Endothelial cell of umbilical vein (primary cell): ENCODE measurements around the gene PRMT2. TPM values are rescaled to one million over a fixed set of nuclear protein-coding genes. Genes with fewer than 3 reads are reported as not detected.

Experiments
- BruUV-seq: library from RNA; stranded (reverse); fragments of 400-500 nt; replicated peaks from 2 replicates; lab custom pipeline; 2021; lab: Mats Ljungman, UMichigan
- CTCF ChIA-PET: fragments of 300-600, 350-600 bp; sonication (Branson Sonifier 250); formaldehyde crosslinking; loops from one replicate; lab custom pipeline; 2021; ENCODE audit warnings: antibody characterized with exemption, inconsistent platforms; lab: Charles Lee
- POLR2A ChIA-PET: fragments of 300-600, 350-600 bp; sonication (Branson Sonifier 250); formaldehyde crosslinking; loops from one replicate; lab custom pipeline; 2021; ENCODE audit warnings: antibody characterized with exemption, inconsistent platforms; lab: Charles Lee
- DNase-seq: peaks from one replicate; pipeline ENCODE4 v3.0.0-alpha.2; 2011; ENCODE audit warnings: low read depth, low spot score
- FAIRE-seq: peaks from 2 replicates; lab custom pipeline; 2011; peaks lifted over from hg19 to GRCh38; lab: Jason Lieb, UNC
- H2AFZ ChIP-seq: 2 replicates; pipeline ENCODE4 v1.6.0; 2012; ENCODE audit warnings: low read depth, low read length, control low read depth, inconsistent platforms
- H3K27ac ChIP-seq: 2 replicates; pipeline ENCODE4 v1.5.1; 2011; ENCODE audit warnings: low read depth, mild to moderate bottlenecking, control low read depth, low read length, moderate library complexity; ENCODE audit not compliant: insufficient read depth
- H3K27me3 ChIP-seq, 2 experiments: 2 replicates each; pipeline versions ENCODE4 v1.6.0 to v1.6.1; 2011; ENCODE audit warnings: low read length in 2 of 2, mixed read lengths in 1 of 2; ENCODE audit not compliant: control insufficient read depth in 2 of 2, insufficient read depth in 2 of 2
- H3K36me3 ChIP-seq, 2 experiments: 2 replicates in 1 of 2; 3 replicates in 1 of 2; pipeline ENCODE4 v1.5.1; 2011; ENCODE audit warnings: low read length in 2 of 2, mild to moderate bottlenecking in 1 of 2, moderate library complexity in 1 of 2; ENCODE audit not compliant: control insufficient read depth in 2 of 2, insufficient read depth in 2 of 2; ENCODE audit errors: extremely low read depth in 1 of 2
- H3K4me1 ChIP-seq: 3 replicates; pipeline ENCODE4 v1.5.1; 2011; ENCODE audit warnings: mild to moderate bottlenecking, low read length; ENCODE audit not compliant: control insufficient read depth, insufficient read depth; ENCODE audit errors: extremely low read depth
- H3K4me2 ChIP-seq: 2 replicates; pipeline ENCODE4 v1.6.1; 2011; ENCODE audit warnings: low read length, control low read depth, mixed read lengths; ENCODE audit not compliant: insufficient read depth
- H3K4me3 ChIP-seq, 3 experiments: fragments of 200-600 bp in 1 of 3; sonication (generic), shearing (Covaris generic) in 1 of 3; replicated peaks in 1 of 3; 2 replicates each; pipeline ENCODE4 v1.5.1; 2011 to 2016; ENCODE audit warnings: control low read depth in 3 of 3, low read length in 3 of 3, mild to moderate bottlenecking in 2 of 3, inconsistent platforms in 1 of 3, low read depth in 1 of 3, moderate library complexity in 1 of 3; ENCODE audit not compliant: insufficient read depth in 1 of 3
- H3K79me2 ChIP-seq: 2 replicates; pipeline ENCODE4 v1.6.0; 2012; ENCODE audit warnings: low read length, inconsistent platforms; ENCODE audit not compliant: control insufficient read depth, insufficient read depth
- H3K9ac ChIP-seq: replicated peaks from 2 replicates; pipeline ENCODE3; 2011; ENCODE audit warnings: low read length, control low read depth; ENCODE audit not compliant: insufficient read depth; ENCODE audit errors: extremely low read depth
- H3K9me1 ChIP-seq: replicated peaks from 3 replicates; pipeline ENCODE4 v1.6.0; 2011; ENCODE audit warnings: mild to moderate bottlenecking, low read length; ENCODE audit not compliant: control insufficient read depth, insufficient read depth; ENCODE audit errors: extremely low read depth
- H3K9me3 ChIP-seq: replicated peaks from 2 replicates; pipeline ENCODE4 v1.5.1; 2012; ENCODE audit warnings: low read length, inconsistent platforms; ENCODE audit not compliant: control insufficient read depth, insufficient read depth
- H4K20me1 ChIP-seq: replicated peaks from 2 replicates; pipeline ENCODE3; 2011; ENCODE audit warnings: mild to moderate bottlenecking, low read length; ENCODE audit not compliant: control insufficient read depth, insufficient read depth; ENCODE audit errors: extremely low read depth
- EZH2 ChIP-seq: IDR thresholded peaks from 2 replicates; pipeline ENCODE4 v1.6.1; 2012; ENCODE audit warnings: borderline replicate concordance, low read depth, mild to moderate bottlenecking, moderate library complexity, low read length, inconsistent platforms; ENCODE audit not compliant: severe bottlenecking
- FOS ChIP-seq: IDR thresholded peaks from 2 replicates; pipeline ENCODE4 v1.6.1; 2011; ENCODE audit warnings: mild to moderate bottlenecking, low read length, moderate library complexity, borderline replicate concordance; ENCODE audit not compliant: insufficient read depth
- GATA2 ChIP-seq: IDR thresholded peaks from 2 replicates; pipeline ENCODE4 v1.7.0; 2011; ENCODE audit warnings: low read depth, mild to moderate bottlenecking, moderate library complexity, mixed read lengths, low read length; ENCODE audit not compliant: insufficient read length, insufficient read depth
- JUN ChIP-seq: IDR thresholded peaks from 2 replicates; pipeline ENCODE4 v1.6.1; 2011; ENCODE audit warnings: borderline replicate concordance, low read depth; ENCODE audit not compliant: insufficient read length, insufficient read depth
- MYC ChIP-seq: IDR thresholded peaks from one replicate; pipeline ENCODE4 v1.6.1; 2011; ENCODE audit warnings: mild to moderate bottlenecking, low read depth, low read length
- POLR2A ChIP-seq: IDR thresholded peaks from 2 replicates; pipeline ENCODE4 v1.6.1; 2012; ENCODE audit warnings: low read depth, mild to moderate bottlenecking, control low read depth, low read length
- POLR2AphosphoS5 ChIP-seq: IDR thresholded peaks from 2 replicates; pipeline ENCODE4 v1.6.1; 2012; ENCODE audit warnings: low read depth, mild to moderate bottlenecking, control low read depth, low read length, moderate library complexity; ENCODE audit not compliant: insufficient read depth
- dilution Hi-C: fragments of 300-500 bp; cut with MboI; formaldehyde crosslinking; loops from one replicate; pipeline ENCODE4 v1.15.0; 2019; ENCODE audit warnings: low sequenced_read_pairs; ENCODE audit not compliant: extremely low pct_ligation_motif_present
- intact Hi-C: fragments of 100-400 bp; cut with micrococcal nuclease; formaldehyde crosslinking; loops from one replicate; pipeline ENCODE4 v1.10.0; 2022
- polyA plus RNA-seq, 4 experiments: library from polyadenylated mRNA; depleted of rRNA in 3 of 4; stranded (reverse) in 3 of 4; unstranded in 1 of 4; fragments of >200 nt; gene quantifications; 2 replicates each; pipeline versions ENCODE4 v1.2.1 to v1.2.3, GENCODE V29; 2011 to 2012; ENCODE audit warnings: missing spikeins in 1 of 4
- total RNA-seq: library from RNA; stranded (reverse); gene quantifications from 2 replicates; pipeline ENCODE4 v1.2.3, GENCODE V29; 2021
- TF ChIP-seq, protein P1 (sequence below): IDR thresholded peaks from 2 replicates; pipeline ENCODE4 v1.6.1; 2011; ENCODE audit not compliant: insufficient read depth, insufficient read length
- TF ChIP-seq, protein P2 (sequence below), 2 donors: IDR thresholded peaks; 1 replicate in 1 of 2; 2 replicates in 1 of 2; pipeline ENCODE4 v1.5.1; 2011; ENCODE audit warnings: low read length in 2 of 2, mild to moderate bottlenecking in 2 of 2, moderate library complexity in 2 of 2, control low read depth in 1 of 2, inconsistent platforms in 1 of 2, low read depth in 1 of 2; ENCODE audit not compliant: insufficient read depth in 1 of 2; ENCODE audit errors: extremely low read depth in 1 of 2

Gene PRMT2
- total and polyA plus RNA-seq, 2 donors (not counting 3 experiments of a cell fraction or from before 2014, with no cell fraction given) = 125 to 193 TPM

DNA sequence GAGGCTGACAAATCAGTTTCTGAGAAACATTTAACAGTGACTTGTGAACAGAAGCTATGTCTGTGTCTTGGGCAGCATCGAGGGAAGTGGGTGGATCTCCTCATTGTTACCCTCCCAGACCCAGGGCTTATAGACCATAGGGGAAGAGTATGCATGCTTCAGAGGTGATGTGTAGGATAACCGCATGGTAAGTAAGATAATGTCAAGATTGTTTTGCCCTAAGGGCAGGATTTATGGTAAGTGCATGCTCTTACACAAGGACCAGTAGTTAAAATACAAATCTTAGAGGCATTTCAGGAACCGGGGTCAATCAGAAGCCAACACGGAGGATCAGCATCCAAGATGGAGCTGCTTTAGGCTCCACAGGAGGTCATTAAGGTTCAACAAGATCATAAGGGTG is 7.7 kb upstream of the PRMT2 start:
- no TSS peak for BruUV-seq
- Histone ChIP-seq H3K9me1 (no peaks in the 10 kb centered on the region), H2AFZ (no peak overlapping the region), H3K9me3 (no peaks in the 10 kb centered on the region), H3K4me1 (no peaks in the 10 kb centered on the region), H3K79me2 (no peaks in the 10 kb centered on the region), H3K4me3 (no peak overlapping the region), H3K4me2 (no peak overlapping the region), H3K36me3 (no peaks in the 10 kb centered on the region), H4K20me1 (no peaks in the 10 kb centered on the region), H3K9ac (no peak overlapping the region), H3K27me3 (peaks cover 0 to 7% of the 10 kb centered on the region in 2 experiments), H3K27ac (no peak overlapping the region)
- DNase-seq = no peak
- no peak for FAIRE-seq
- TF ChIP-seq, protein P1, sequence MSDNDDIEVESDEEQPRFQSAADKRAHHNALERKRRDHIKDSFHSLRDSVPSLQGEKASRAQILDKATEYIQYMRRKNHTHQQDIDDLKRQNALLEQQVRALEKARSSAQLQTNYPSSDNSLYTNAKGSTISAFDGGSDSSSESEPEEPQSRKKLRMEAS = no peak
- no peak for TF ChIP-seq POLR2AphosphoS5
- TF ChIP-seq, protein P2, sequence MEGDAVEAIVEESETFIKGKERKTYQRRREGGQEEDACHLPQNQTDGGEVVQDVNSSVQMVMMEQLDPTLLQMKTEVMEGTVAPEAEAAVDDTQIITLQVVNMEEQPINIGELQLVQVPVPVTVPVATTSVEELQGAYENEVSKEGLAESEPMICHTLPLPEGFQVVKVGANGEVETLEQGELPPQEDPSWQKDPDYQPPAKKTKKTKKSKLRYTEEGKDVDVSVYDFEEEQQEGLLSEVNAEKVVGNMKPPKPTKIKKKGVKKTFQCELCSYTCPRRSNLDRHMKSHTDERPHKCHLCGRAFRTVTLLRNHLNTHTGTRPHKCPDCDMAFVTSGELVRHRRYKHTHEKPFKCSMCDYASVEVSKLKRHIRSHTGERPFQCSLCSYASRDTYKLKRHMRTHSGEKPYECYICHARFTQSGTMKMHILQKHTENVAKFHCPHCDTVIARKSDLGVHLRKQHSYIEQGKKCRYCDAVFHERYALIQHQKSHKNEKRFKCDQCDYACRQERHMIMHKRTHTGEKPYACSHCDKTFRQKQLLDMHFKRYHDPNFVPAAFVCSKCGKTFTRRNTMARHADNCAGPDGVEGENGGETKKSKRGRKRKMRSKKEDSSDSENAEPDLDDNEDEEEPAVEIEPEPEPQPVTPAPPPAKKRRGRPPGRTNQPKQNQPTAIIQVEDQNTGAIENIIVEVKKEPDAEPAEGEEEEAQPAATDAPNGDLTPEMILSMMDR (IDR thresholded peaks at IDR 0.05; ENCODE audit: extremely low read depth in 1 of 2, insufficient read depth in 1 of 2, low read depth in 1 of 2, low read length in 2 of 2) = no peak
- no peak for TF ChIP-seq GATA2
- TF ChIP-seq MYC = no peak
- TF ChIP-seq POLR2A = no peak
- no peak for TF ChIP-seq EZH2
- no peak for TF ChIP-seq JUN
- TF ChIP-seq FOS = no peak
- dilution Hi-C loops (no loop called here), intact Hi-C loops (no loop called here)
- ChIA-PET CTCF (interaction anchor here (1.7 kb wide), 1 partner anchor 12 kb away, joined by 7 read pairs; no protein-coding TSS in a partner anchor), POLR2A (interaction anchor here (0.5 kb wide), 1 partner anchor 43 kb away, joined by 4 read pairs; no protein-coding TSS in a partner anchor)
